Fibroblast of mammary gland (primary cell): Measurements from ENCODE around the gene PHYHIPL.
A peak's percentile ranks its signal among the peaks of the same experiment; 100 is the strongest.
"Not testable (repeated sequence)": the region's sequence is repeated elsewhere in the genome, so short reads cannot be mapped to it uniquely, and the experiment has no call there.

Experiments used
- DNase-seq: peaks from one replicate; pipeline ENCODE4 v3.0.0-alpha.2; 2010; ENCODE audit warnings: low read depth
- H3K4me3 ChIP-seq: 2 replicates; pipeline ENCODE4 v1.5.1; 2011; ENCODE audit warnings: low read depth, mild to moderate bottlenecking, low read length, moderate library complexity; ENCODE audit not compliant: control insufficient read depth
- CTCF ChIP-seq: conservative IDR thresholded peaks from 2 replicates; pipeline ENCODE4 v1.5.1; 2011; ENCODE audit warnings: low read depth, low read length, inconsistent platforms; ENCODE audit not compliant: control insufficient read depth, insufficient read depth

Gene PHYHIPL

GRCh38 chr10:59234816-59235429 is 58.5 kb downstream of the PHYHIPL start:
- no peak overlapping the region for H3K4me3 ChIP-seq
- peak; percentile 57 for DNase-seq
- TF ChIP-seq CTCF: peak; percentile 77

DNA sequence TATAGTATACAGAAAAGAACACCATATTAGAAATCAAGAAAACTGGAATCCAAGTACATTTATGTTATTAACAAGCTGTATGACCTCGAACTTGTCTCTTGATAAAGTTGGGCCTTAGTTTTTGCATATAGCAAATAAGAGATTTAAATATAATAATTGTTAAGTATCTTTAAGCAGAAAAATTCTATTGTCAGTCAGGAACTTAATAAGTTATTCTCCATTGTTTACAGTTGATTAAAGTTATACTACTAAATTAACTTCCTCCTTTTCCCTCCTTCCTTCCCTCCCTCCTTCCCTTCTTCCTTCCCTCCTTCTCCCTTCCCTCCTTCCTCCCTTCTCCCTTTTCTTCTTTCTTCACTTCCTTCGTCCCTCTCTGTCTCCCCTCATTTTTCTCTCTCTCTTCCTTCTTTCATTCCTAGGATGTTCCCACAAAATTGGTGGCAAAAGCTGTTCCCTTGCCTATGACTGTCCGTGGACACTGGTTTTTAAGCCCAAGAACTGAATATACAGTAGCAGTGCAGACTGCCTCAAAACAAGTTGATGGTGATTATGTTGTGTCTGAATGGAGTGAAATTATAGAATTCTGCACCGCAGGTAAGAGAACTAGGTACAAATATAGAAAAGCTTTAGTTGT is 59.7 kb downstream of the PHYHIPL start:
- H3K4me3 ChIP-seq: no peak overlapping the region
- DNase-seq: no peak
- no peak for TF ChIP-seq CTCF

DNA sequence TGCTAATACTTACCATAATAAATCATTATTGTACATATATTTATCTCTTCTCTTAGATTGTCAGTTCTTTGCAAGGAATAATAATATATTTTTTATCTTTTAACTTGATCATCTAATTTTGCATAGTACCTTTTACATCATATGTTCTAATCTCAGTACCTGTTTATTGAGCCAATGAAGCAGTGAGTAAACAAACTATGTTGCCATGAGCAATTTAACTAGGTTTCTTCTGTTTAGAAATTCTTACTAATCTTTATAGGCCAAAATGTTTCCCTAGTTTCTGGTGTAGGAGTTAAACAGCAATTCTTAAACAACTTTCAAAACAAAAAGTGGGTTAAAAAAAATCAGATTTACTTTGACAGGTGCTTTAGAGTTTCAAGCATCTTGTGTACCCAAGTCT is 61.3 kb downstream of the PHYHIPL start:
- H3K4me3 ChIP-seq: no peak overlapping the region
- DNase-seq: no peak
- TF ChIP-seq CTCF: no peak

- not testable (repeated sequence) for DNase-seq
These were observed 62.7 kb downstream of the PHYHIPL start for GRCh38 chr10:59239108-59239507.

GRCh38 chr10:59240582-59241183 is 64.2 kb downstream of the PHYHIPL start:
- peak; percentile 64 for DNase-seq
- no peak overlapping the region for H3K4me3 ChIP-seq
- peak; percentile 54 for TF ChIP-seq CTCF

More at GRCh38 chr10:59239108-59239507, 62.7 kb downstream of the PHYHIPL start:
- not testable (repeated sequence) for H3K4me3 ChIP-seq

DNA sequence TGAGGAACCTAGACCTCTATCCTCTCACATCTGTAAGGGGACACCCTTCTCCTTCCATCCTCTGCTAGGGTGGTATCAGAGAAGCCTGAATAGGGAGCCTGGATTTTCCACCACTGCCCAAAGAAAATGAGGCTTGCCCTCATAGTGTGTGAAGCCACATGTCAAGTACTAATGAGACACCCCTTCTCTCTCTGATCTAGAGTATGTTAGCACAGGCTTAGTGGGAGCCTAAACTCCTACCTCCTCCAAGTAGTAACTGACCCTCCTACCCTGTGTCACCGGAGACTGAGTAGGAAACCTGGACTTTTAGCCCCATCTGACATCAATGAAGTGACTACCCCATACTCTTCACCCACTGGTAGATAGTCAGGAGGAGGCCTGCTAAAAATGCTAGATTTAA is 65.6 kb downstream of the PHYHIPL start:
- no peak for TF ChIP-seq CTCF
- DNase-seq: no peak
- H3K4me3 ChIP-seq: no peak overlapping the region

DNA sequence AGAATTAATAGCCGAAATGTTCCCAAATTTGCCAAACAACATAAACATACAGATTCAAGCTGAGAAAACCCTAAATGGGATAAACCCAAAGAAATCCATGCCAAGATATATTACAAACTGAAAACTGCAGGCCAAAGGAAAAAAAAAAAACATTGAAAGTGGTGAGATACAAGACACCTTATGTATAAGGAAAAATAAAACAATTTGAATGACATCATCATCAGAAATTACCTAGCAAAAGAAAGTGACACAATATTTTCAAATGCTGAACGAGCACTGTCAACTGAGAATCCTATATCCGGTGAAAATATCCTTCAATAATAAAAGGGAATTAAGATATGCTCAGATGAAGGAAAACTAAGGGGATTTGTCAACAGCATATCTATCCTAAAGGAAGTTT is 66.5 kb downstream of the PHYHIPL start:
- DNase-seq: no peak
- H3K4me3 ChIP-seq: no peak overlapping the region

More for the DNA sequence above, 66.5 kb downstream of the PHYHIPL start:
- no peak for TF ChIP-seq CTCF
